GM12875 (cell line): ENCODE results near the gene SCFD2.

Source experiments
- H3K4me3 ChIP-seq: one replicate; pipeline ENCODE4 v1.5.1; 2011; ENCODE audit warnings: low read depth, low read length, control low read depth
- TF ChIP-seq, protein P1 (sequence below): IDR thresholded peaks from 2 replicates; pipeline ENCODE4 v1.5.1; 2011; ENCODE audit warnings: low read depth, mild to moderate bottlenecking, control low read depth, inconsistent platforms, low read length, moderate library complexity, borderline replicate concordance; ENCODE audit not compliant: insufficient read depth

Gene SCFD2

GRCh38 chr4:53208753-53209152, 157.1 kb downstream of the SCFD2 start:
- TF ChIP-seq, protein P1, sequence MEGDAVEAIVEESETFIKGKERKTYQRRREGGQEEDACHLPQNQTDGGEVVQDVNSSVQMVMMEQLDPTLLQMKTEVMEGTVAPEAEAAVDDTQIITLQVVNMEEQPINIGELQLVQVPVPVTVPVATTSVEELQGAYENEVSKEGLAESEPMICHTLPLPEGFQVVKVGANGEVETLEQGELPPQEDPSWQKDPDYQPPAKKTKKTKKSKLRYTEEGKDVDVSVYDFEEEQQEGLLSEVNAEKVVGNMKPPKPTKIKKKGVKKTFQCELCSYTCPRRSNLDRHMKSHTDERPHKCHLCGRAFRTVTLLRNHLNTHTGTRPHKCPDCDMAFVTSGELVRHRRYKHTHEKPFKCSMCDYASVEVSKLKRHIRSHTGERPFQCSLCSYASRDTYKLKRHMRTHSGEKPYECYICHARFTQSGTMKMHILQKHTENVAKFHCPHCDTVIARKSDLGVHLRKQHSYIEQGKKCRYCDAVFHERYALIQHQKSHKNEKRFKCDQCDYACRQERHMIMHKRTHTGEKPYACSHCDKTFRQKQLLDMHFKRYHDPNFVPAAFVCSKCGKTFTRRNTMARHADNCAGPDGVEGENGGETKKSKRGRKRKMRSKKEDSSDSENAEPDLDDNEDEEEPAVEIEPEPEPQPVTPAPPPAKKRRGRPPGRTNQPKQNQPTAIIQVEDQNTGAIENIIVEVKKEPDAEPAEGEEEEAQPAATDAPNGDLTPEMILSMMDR = no peak
- H3K4me3 ChIP-seq = no peak overlapping the region

DNA sequence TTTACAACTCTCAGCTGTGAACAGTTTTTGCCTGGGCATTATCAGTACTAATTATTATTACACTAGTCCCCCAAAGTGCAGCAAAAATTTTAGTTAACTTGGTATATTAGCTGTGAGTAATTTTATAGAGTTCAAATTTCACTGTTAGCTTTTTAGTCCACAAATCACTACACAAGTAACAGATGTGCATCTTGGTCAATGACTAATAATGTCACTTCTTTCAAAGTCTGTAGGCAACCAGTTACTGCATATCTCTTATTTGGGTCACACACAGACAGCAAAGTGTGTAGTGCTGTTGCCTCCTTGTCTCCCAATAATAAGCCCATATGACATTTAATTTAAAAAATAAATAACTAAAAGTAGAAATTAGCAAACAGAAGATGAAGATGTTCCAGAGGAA, 159.9 kb downstream of the SCFD2 start:
- TF ChIP-seq, protein P1 = no peak
- no peak overlapping the region for H3K4me3 ChIP-seq

DNA sequence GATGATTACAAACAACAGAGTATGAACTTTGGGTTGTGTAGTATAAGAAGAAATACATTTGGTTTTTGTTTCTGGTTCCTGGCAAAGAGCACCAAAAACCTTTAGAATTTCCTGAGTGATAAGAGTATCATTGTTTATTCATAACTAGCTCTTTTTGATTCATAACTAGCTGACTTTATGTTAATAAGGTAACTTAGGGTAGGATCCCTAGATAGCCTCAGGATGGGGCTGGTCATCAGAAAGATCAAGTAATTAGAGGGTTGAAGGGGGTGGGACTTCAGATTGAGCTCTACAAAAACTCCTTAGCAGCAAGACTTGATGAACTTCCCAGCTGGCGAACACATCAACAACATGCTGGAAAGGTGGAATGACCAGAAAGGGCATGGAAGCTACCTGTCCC, 166.5 kb downstream of the SCFD2 start:
- no peak overlapping the region for H3K4me3 ChIP-seq
- TF ChIP-seq, protein P1 = no peak

GRCh38 chr4:53197772-53198142, 168.1 kb downstream of the SCFD2 start:
- TF ChIP-seq, protein P1 = no peak
- no peak overlapping the region for H3K4me3 ChIP-seq

GRCh38 chr4:53196882-53197771, 168.7 kb downstream of the SCFD2 start:
- TF ChIP-seq, protein P1 = peak; percentile 40; the same call in 1 of the 2 replicates

DNA sequence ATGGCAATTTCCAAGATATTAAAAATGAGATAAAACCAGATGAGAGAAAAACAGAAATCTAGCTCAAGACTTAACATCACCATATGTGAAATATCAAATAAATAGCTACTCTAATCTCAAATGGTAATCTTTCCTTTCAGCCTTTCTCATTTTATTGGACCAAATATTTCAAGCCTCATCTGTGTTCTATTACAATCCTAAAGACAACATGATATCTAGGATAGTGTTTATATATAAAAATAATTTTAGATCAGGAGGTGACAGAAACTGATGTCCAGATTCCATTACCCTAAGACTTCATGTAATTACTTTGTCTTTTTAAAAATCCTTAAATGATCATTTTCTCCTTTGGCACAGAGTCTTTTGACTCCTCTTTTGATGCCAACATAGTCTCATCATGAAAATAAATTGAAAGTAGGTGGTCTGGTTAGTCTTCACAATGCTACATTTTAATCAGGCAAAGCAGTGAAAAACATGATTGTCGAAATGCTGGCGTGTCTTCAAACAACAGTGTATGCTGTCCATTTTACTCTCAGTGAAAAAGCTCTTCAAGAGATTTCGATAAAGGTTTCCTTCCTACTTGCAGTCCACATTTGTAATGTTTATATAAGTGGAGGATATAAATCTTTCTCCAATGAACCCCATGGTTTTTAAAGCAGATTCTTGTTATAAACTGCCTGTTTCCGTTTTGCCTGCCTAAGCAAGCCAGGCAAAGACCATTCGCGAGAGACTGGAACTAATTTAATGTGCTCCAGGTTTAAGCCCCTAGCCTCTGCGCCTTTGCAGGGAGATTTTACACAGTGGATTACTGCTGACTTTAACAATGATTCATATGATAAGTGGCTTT, 169.8 kb downstream of the SCFD2 start:
- no peak overlapping the region for H3K4me3 ChIP-seq
- TF ChIP-seq, protein P1 = no peak

More at GRCh38 chr4:53196882-53197771, 168.7 kb downstream of the SCFD2 start:
- no peak overlapping the region for H3K4me3 ChIP-seq
